Endodermal cell (in vitro differentiated cells): ENCODE measurements around the gene CCDC146. TPM values are rescaled to one million over a fixed set of nuclear protein-coding genes. Genes with fewer than 3 reads are reported as not detected.
"Not testable (repeated sequence)": the region's sequence is repeated elsewhere in the genome, so short reads cannot be mapped to it uniquely, and the experiment has no call there.

Experiments
- DNase-seq: peaks from one replicate; pipeline ENCODE4 v3.0.0-alpha.2; 2017
- H3K27ac ChIP-seq: 2 replicates; pipeline ENCODE4 v1.5.1; 2013; ENCODE audit warnings: mild to moderate bottlenecking, low read depth, low read length, moderate library complexity
- H3K27me3 ChIP-seq: 2 replicates; pipeline ENCODE4 v1.6.1; 2013; ENCODE audit warnings: mild to moderate bottlenecking, low read length, moderate library complexity; ENCODE audit not compliant: insufficient read depth, control insufficient read depth, poor library complexity, severe bottlenecking
- H3K36me3 ChIP-seq: 2 replicates; pipeline ENCODE4 v1.7.0; 2013; ENCODE audit warnings: mild to moderate bottlenecking, low read length, moderate library complexity; ENCODE audit not compliant: control insufficient read depth, insufficient read depth
- H3K4me1 ChIP-seq: one replicate; pipeline ENCODE4 v1.7.0; 2013; ENCODE audit warnings: low read length; ENCODE audit not compliant: control insufficient read depth, insufficient read depth
- H3K4me3 ChIP-seq: 2 replicates; pipeline ENCODE4 v1.5.1; 2013; ENCODE audit warnings: mild to moderate bottlenecking, low read length, moderate library complexity
- H3K9ac ChIP-seq: 2 replicates; pipeline ENCODE4 v1.6.1; 2013; ENCODE audit warnings: mild to moderate bottlenecking, low read length, moderate library complexity; ENCODE audit not compliant: poor library complexity, severe bottlenecking; ENCODE audit errors: extremely low read depth
- H3K9me3 ChIP-seq: 2 replicates; pipeline ENCODE4 v1.6.1; 2013; ENCODE audit warnings: mild to moderate bottlenecking, low read length, moderate library complexity; ENCODE audit not compliant: control insufficient read depth
- H3K27ac Mint-ChIP-seq: 2 replicates; pipeline ENCODE4 v1.8.0; 2020; ENCODE audit warnings: mixed read lengths
- H3K27me3 Mint-ChIP-seq: 2 replicates; pipeline ENCODE4 v1.8.0; 2021; ENCODE audit warnings: mild to moderate bottlenecking, mixed read lengths; ENCODE audit not compliant: insufficient read depth
- H3K36me3 Mint-ChIP-seq: 2 replicates; pipeline ENCODE4 v1.8.0; 2020; ENCODE audit warnings: low read depth, mixed read lengths
- H3K4me1 Mint-ChIP-seq: 2 replicates; pipeline ENCODE4 v1.8.0; 2020; ENCODE audit warnings: mixed read lengths
- H3K4me3 Mint-ChIP-seq: 2 replicates; pipeline ENCODE4 v1.8.0; 2020; ENCODE audit warnings: mild to moderate bottlenecking, moderate library complexity, mixed read lengths
- H3K9me3 Mint-ChIP-seq: 2 replicates; pipeline ENCODE4 v1.8.0; 2020; ENCODE audit warnings: mild to moderate bottlenecking, mixed read lengths
- WGBS, 2 experiments: methylation state at CpG; one replicate each; pipeline versions ENCODE4 v1.1.5 to v1.1.7; 2013; ENCODE audit warnings: missing lambda C conversion rate in 2 of 2, mixed read lengths in 1 of 2; ENCODE audit not compliant: insufficient coverage in 1 of 2, insufficient read length in 1 of 2; 5-methylcytosine and 5-hydroxymethylcytosine counted together
- total RNA-seq, 2 donors: library from RNA; stranded (reverse); fragmentation: NEBNext Ultra II Directional in 1 of 2; extraction: Animal tissue kit (Norgen Biotek cat#: 25700) in 1 of 2; gene quantifications; 2 replicates in 1 of 2; 3 replicates in 1 of 2; pipeline ENCODE4 v1.2.1, GENCODE V29; 2021
- TF ChIP-seq, protein P1 (sequence below): fragments of 200-600 bp; sonication (generic); conservative IDR thresholded peaks from 2 replicates; pipeline ENCODE4 v1.5.0; 2021; ENCODE audit warnings: antibody characterized with exemption, mild to moderate bottlenecking

Gene CCDC146
- total RNA-seq, 2 donors from 2014 or later = 2.7 to 5.2 TPM

DNA sequence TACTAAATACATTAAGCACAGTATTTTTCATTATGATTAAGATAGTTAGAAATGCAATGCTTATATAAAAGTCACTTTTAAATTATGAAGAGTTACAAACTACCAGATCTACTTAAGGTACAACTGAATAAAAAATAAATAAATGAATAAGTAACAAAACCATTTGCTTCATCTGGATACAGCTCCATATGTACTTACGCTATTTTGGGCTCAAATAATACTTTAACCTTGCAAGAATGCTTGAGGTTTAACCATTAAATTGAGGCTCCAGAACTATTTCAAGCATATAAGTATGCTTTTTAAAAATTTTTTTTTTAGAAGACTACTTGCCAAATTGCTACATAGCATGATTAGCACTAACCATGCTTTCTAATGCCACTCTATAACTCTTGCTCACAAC, 14.1 kb upstream of the CCDC146 start:
- not testable (repeated sequence) for H3K4me3 ChIP-seq, H3K27me3 ChIP-seq, H3K4me1 Mint-ChIP-seq, H3K4me3 Mint-ChIP-seq, H3K27ac ChIP-seq, H3K36me3 Mint-ChIP-seq, DNase-seq, H3K4me1 ChIP-seq, H3K9me3 ChIP-seq, H3K9me3 Mint-ChIP-seq, H3K27ac Mint-ChIP-seq, H3K9ac ChIP-seq, H3K27me3 Mint-ChIP-seq, H3K36me3 ChIP-seq
- 94 to 100% methylated on average over 1 of the region's 1 CpG for WGBS, 2 experiments

DNA sequence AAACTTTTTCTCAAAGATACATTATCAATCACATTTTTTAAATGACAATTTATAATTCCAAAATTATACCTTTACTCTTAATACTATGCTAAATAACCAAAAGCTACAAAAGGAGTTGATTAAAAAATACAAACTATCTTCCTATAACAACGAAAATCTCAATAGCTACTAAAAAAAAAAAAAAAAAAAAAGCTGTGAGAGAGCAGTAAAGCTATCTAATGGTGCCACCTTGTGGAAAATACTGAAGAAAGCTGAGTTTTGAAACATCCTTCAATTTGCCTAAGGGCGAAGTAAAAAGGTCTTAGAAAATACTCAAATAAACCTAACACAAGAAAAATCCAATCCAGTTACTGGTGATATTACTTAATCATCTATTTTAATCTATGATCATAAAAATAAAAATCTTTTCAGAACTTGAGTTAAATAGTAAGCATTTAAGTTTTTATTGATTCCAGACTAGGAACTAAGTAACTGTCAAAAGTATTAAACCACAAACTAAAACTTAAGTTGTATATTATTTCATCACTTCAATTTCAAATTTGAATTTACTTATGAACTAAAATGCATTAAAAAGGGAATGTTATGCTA, 9.6 kb upstream of the CCDC146 start:
- H3K27ac Mint-ChIP-seq, H3K4me3 ChIP-seq, H3K36me3 ChIP-seq, H3K9me3 ChIP-seq, H3K4me1 ChIP-seq, H3K27ac ChIP-seq, H3K4me1 Mint-ChIP-seq, H3K9me3 Mint-ChIP-seq, DNase-seq, H3K9ac ChIP-seq, H3K4me3 Mint-ChIP-seq, H3K27me3 ChIP-seq, H3K27me3 Mint-ChIP-seq, H3K36me3 Mint-ChIP-seq: not testable (repeated sequence)
- no CpG with 5 or more reads among the region's 2 CpGs for WGBS, 2 experiments
- TF ChIP-seq, protein P1, sequence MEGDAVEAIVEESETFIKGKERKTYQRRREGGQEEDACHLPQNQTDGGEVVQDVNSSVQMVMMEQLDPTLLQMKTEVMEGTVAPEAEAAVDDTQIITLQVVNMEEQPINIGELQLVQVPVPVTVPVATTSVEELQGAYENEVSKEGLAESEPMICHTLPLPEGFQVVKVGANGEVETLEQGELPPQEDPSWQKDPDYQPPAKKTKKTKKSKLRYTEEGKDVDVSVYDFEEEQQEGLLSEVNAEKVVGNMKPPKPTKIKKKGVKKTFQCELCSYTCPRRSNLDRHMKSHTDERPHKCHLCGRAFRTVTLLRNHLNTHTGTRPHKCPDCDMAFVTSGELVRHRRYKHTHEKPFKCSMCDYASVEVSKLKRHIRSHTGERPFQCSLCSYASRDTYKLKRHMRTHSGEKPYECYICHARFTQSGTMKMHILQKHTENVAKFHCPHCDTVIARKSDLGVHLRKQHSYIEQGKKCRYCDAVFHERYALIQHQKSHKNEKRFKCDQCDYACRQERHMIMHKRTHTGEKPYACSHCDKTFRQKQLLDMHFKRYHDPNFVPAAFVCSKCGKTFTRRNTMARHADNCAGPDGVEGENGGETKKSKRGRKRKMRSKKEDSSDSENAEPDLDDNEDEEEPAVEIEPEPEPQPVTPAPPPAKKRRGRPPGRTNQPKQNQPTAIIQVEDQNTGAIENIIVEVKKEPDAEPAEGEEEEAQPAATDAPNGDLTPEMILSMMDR = peak; percentile 67

DNA sequence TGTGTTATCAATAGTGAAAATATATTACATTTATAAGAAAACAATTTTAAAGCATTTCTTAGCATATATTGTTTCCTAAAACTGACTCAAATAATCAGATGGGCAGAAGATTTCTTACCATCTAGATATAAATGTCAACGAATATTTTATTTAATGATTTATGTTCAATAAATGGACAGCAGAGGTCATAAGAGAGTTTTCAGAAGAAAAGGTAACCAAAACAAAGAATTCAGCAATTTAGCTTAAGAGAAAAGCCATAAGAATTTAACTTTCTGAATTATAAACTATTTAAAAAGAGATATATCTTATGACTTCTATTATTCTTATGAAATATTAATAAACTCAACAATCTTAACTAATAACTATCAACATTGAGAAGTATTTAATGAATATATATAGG, 3.1 kb downstream of the CCDC146 start:
- H3K4me3 Mint-ChIP-seq, H3K9me3 Mint-ChIP-seq, H3K4me1 ChIP-seq, H3K27ac ChIP-seq, H3K36me3 ChIP-seq, DNase-seq, H3K36me3 Mint-ChIP-seq, H3K27me3 Mint-ChIP-seq, H3K9ac ChIP-seq, H3K4me1 Mint-ChIP-seq, H3K4me3 ChIP-seq, H3K27me3 ChIP-seq, H3K27ac Mint-ChIP-seq, H3K9me3 ChIP-seq: not testable (repeated sequence)
- WGBS, 2 experiments = no CpG with 5 or more reads among the region's 1 CpG

DNA sequence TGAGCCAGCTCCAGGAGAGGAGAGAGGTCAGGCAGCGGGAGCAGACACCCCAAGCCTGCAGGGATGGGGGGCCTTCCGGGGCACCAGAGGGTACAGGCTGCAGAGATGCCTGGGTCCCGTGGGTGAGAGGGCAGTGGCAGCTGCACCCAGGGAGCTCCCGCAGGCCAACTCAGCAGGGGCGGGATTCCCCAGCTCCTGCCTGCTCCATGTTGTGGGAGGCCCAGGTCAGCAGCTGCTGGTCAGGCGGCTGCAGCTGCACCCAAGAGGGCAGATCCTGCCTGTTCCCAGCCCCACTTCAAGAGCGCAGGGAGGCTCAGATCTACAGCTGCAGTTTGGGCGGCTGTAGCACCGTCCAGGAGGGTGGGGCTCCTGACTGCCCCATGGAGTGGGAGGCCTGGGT, 4.6 kb downstream of the CCDC146 start:
- not testable (repeated sequence) for H3K9me3 ChIP-seq, DNase-seq, H3K36me3 ChIP-seq, H3K4me1 ChIP-seq, H3K27ac Mint-ChIP-seq, H3K4me1 Mint-ChIP-seq, H3K36me3 Mint-ChIP-seq, H3K27me3 Mint-ChIP-seq, H3K27ac ChIP-seq, H3K9me3 Mint-ChIP-seq, H3K4me3 ChIP-seq, H3K4me3 Mint-ChIP-seq, H3K27me3 ChIP-seq, H3K9ac ChIP-seq
- WGBS, 2 experiments = 80 to 83% methylated on average over 1 to 9 of the region's 9 CpGs

DNA sequence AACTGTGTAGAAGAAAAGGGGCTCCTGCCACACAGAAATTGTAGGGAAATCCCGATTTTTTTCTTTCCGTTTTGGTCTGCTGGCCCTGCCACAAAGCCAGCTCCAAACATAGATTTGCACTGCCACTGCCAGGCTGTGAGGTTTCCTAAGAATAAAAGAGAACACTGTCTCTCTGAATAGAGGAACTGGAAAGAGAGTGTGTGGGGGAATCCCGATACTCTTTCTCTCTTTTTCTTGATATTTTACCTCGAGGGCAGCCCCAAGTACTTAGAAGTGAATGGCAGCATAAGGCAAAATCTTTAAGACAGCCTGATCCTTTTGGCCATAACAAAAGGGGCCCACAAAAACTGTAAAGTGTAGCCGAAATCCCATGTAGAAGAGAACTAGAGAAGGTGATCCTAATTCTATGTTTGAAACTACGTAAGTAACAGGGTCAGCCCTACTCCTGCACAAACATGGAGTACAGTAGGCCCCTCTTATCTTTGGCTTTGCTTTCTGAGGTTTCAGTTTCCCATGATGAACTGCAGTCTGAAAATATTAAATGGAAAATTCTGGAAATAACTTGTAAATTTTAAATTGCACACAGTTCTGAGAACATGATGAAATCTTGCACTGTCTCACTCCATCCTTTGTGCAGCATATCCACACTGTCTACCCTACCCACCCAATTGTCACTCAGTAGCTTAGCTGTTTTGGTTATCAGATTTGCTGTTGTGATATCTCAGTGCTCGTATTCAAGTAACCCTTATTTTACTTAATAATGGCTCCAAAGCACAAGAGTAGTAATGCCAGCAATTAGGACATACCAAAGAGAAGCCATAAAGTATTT, 6.4 kb downstream of the CCDC146 start:
- H3K27me3 Mint-ChIP-seq, DNase-seq, H3K4me3 Mint-ChIP-seq, H3K36me3 Mint-ChIP-seq, H3K9ac ChIP-seq, H3K27me3 ChIP-seq, H3K4me3 ChIP-seq, H3K36me3 ChIP-seq, H3K27ac ChIP-seq, H3K9me3 Mint-ChIP-seq, H3K4me1 ChIP-seq, H3K4me1 Mint-ChIP-seq, H3K27ac Mint-ChIP-seq, H3K9me3 ChIP-seq: not testable (repeated sequence)
- 71 to 87% methylated on average over 2 to 3 of the region's 7 CpGs for WGBS, 2 experiments

DNA sequence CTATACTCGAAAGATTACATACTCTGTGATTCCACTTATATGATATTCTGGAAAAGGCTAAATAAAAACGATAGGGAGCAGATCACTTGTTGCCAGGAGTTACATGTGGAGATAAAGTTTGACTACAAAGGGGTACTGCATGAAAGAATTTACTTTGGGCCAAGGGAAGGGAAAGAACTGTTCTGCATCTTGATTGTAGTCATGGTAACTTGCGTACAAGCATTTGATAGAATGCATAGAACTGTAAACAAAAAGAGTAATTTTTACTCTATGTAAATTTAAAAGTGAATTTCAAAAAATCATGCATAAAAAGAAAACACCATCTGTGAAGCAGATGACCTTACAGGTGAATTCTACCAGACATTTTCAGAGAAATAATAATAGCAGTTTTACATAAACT, 9.4 kb downstream of the CCDC146 start:
- H3K4me3 ChIP-seq, H3K27ac ChIP-seq, H3K4me3 Mint-ChIP-seq, H3K27me3 ChIP-seq, H3K9ac ChIP-seq, H3K4me1 Mint-ChIP-seq, H3K9me3 Mint-ChIP-seq, H3K27ac Mint-ChIP-seq, DNase-seq, H3K27me3 Mint-ChIP-seq, H3K4me1 ChIP-seq, H3K36me3 ChIP-seq, H3K36me3 Mint-ChIP-seq, H3K9me3 ChIP-seq: not testable (repeated sequence)
- 75% methylated on average over 1 of the region's 3 CpGs; no CpG with 5 or more reads in 1 of the 2 experiments for WGBS, 2 experiments
